ES-I3 (cell line): ENCODE results near the gene PSMC1.
"Not testable (repeated sequence)": the region's sequence is repeated elsewhere in the genome, so short reads cannot be mapped to it uniquely, and the experiment has no call there.

ENCODE experiments used
- H3K36me3 ChIP-seq: 2 replicates; pipeline ENCODE4 v1.6.1; 2013; ENCODE audit warnings: mild to moderate bottlenecking, low read length, control low read depth, moderate library complexity; ENCODE audit not compliant: insufficient read depth
- H3K4me1 ChIP-seq: 2 replicates; pipeline ENCODE4 v1.6.1; 2013; ENCODE audit warnings: mild to moderate bottlenecking, control low read depth, low read length; ENCODE audit not compliant: insufficient read depth
- H3K9ac ChIP-seq: 2 replicates; pipeline ENCODE4 v1.6.1; 2013; ENCODE audit warnings: low read depth, mild to moderate bottlenecking, low read length, moderate library complexity
- H3K9me3 ChIP-seq: 2 replicates; pipeline ENCODE4 v1.6.1; 2013; ENCODE audit warnings: mild to moderate bottlenecking, low read length, moderate library complexity; ENCODE audit not compliant: control insufficient read depth, insufficient read depth

The PSMC1 gene

DNA sequence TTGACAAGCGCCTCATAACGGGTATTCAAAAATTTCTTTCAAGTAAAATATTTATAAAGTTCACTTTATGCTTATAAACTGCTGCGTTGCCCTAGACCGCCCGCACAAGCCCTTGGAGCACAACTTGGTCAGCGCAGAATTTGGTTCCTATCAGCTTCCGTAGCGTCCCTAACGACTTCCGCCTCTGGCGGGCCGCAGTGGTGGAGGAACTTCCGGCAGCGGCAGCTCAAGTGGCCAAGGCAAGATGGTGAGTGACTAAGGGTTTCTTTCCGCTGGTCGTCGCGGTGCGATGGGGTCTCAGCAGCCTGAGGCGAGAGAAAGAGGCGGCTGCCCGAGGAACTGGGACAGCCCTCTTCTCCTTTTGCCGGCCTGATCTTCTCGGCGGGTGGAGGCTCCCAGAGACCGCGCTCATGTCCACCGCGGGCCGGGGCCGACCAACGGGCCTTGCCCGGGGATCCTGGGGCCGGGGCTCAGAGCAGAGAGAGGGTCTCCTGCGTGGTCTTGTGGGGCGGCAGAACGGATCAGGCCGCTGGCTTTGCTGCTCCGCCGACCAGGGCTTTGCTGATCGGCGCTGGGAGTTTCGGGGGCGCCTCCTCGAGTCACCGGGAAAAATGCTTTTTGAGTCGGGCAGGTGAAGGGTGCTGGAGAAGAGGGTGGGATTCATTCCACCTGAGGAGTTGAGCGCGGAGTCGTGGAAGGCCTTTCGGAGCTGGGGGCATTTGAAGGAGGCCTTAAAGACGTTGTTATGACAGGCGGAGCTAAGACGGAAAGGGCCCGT lies at the start of gene PSMC1:
TSS of gene PSMC1 (plus strand) at position 200 of the 778 bp plus-strand sequence. CDS start at position 245, 45 bp downstream.
- Histone ChIP-seq H3K4me1 (peaks cover 7% of the 10 kb centered on the region; the same call in 1 of the 2 replicates), H3K9me3 (no peaks in the 10 kb centered on the region), H3K36me3 (peaks cover 7% of the 10 kb centered on the region), H3K9ac (peak within 1 kb of the TSS; percentile 97)

GRCh38 chr14:90213099-90213748 lies 43.1 kb upstream of the PSMC1 start:
- no peak overlapping the region for H3K9ac ChIP-seq
- H3K9me3 ChIP-seq, result no peaks in the 10 kb centered on the region
- H3K36me3 ChIP-seq, result no peaks in the 10 kb centered on the region
- H3K4me1 ChIP-seq, result no peaks in the 10 kb centered on the region

- H3K9me3 ChIP-seq, result no peaks in the 10 kb centered on the region
- no peak overlapping the region for H3K9ac ChIP-seq
- H3K4me1 ChIP-seq, result no peaks in the 10 kb centered on the region
- H3K36me3 ChIP-seq, result no peaks in the 10 kb centered on the region
Observed at GRCh38 chr14:90228478-90228877, 27.9 kb upstream of the PSMC1 start.

DNA sequence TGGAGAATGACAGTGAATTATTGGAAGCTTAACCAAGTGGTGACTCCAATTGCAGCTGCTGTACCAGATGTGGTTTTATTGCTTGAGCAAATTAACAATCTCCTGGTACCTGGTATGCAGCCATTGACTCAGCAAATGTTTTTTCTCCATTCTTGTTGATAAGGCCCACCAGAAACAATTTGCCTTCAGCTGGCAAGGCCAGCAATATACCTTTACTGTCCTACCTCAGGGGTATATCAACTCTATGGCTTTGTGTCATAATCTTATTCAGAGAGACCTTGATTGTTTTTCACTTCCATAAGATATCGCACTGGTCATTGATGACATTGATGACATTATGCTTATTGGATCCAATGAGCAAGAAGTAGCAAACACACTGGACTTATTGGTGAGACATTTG lies 26.4 kb upstream of the PSMC1 start:
- not testable (repeated sequence) for H3K36me3 ChIP-seq, H3K9me3 ChIP-seq, H3K4me1 ChIP-seq, H3K9ac ChIP-seq

DNA sequence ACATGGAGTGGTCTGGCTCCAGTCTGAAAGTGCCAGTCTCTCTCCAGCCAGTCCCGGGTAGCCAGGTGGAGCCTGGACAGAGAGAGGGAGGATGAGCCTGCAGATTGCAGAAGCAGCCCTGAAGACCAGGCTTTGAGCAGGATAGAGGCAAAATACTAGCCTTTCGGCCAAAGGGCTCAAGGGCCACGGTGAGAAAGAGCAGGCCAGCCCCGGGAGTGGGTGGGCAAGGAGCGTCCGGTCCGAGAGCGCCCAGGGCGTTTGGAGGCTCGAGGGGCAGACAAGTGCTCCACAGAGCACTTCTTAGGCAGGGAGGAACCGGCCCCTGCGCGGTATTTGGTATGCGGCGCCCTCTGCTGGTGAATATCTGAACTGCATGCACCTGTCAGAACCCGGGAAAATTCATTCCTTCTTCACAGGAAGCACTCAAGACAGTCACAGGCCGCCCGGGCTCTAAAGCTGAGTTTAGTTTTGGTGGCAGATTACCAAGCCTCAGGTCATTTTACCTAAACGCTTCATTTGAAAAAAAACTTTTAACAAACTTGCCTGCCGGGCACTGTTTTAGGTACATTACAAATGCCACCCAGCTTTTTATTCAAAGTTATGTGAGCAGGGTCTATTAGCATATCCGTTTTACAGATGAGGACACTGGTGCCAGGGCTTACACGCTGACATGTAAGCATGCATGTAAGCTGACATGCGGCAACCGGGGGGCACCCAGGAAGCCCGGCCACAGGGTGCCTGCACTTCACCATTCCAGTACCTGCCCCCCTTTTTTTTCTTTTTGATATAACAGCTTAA lies 21.0 kb upstream of the PSMC1 start:
- no peaks in the 10 kb centered on the region for H3K4me1 ChIP-seq
- H3K9me3 ChIP-seq, result peaks cover 13% of the 10 kb centered on the region
- H3K9ac ChIP-seq, result no peak overlapping the region
- no peaks in the 10 kb centered on the region for H3K36me3 ChIP-seq

GRCh38 chr14:90239139-90239538 lies 17.2 kb upstream of the PSMC1 start:
- Histone ChIP-seq H3K9me3 (peaks cover 19% of the 10 kb centered on the region), H3K9ac (no peak overlapping the region), H3K4me1 (no peaks in the 10 kb centered on the region), H3K36me3 (no peaks in the 10 kb centered on the region)

GRCh38 chr14:90242444-90242843 lies 13.9 kb upstream of the PSMC1 start:
- Histone ChIP-seq H3K36me3 (no peaks in the 10 kb centered on the region), H3K9ac (no peak overlapping the region), H3K4me1 (no peaks in the 10 kb centered on the region), H3K9me3 (peaks cover 19% of the 10 kb centered on the region)

- Histone ChIP-seq H3K9ac (no peak overlapping the region), H3K9me3 (no peaks in the 10 kb centered on the region), H3K36me3 (no peaks in the 10 kb centered on the region), H3K4me1 (no peaks in the 10 kb centered on the region)
Observed at GRCh38 chr14:90246936-90247335, 9.4 kb upstream of the PSMC1 start.

- H3K9me3 ChIP-seq, H3K4me1 ChIP-seq, H3K9ac ChIP-seq, H3K36me3 ChIP-seq: not testable (repeated sequence)
Observed at GRCh38 chr14:90247441-90247840, 8.9 kb upstream of the PSMC1 start.

- Histone ChIP-seq H3K9me3 (no peaks in the 10 kb centered on the region), H3K36me3 (no peaks in the 10 kb centered on the region), H3K9ac (no peak overlapping the region), H3K4me1 (no peaks in the 10 kb centered on the region)
Observed at GRCh38 chr14:90248594-90248993, 7.8 kb upstream of the PSMC1 start.

DNA sequence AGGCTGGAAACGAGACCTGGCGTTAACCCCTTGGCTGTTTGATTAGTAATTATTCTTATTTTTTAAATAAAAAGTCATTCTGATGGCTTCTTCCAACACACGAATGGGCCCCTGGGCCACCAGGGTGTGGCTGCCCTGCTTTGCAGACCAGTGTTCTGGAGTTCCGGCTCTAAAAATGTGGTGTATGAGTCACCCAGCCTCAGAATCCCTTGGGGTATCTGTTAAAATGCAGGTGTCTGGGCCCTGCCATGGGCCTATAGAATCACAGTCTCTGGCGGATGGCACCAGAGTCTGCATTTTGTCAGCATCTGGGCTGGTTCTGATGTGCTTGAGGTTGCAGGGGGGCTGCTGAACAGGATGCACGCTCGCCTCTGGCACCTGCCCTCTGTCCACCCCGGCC lies 2.5 kb upstream of the PSMC1 start:
- Histone ChIP-seq H3K4me1 (peaks cover 7% of the 10 kb centered on the region; the same call in 1 of the 2 replicates), H3K9me3 (no peaks in the 10 kb centered on the region), H3K9ac (no peak overlapping the region)

DNA sequence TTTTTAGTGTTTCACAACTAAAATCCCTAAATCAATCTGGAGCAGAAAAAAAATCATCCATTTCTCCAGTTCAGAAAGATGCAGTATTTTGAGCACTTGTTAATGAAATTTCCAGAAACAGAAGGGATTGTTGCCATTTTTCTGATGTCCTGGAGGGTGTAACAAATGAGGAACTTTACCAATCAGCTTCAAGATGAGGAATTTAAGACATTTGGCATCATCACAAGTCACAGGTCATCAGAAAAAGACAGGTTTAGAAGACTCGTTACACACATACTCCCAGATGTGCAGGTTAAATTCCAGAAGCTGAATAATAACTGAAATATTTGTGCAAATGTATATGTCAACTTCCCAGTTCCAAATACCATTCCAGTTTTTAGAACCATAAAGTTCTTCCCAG lies 482 bp upstream of the PSMC1 start:
- H3K36me3 ChIP-seq, result peaks cover 5% of the 10 kb centered on the region; the same call in 1 of the 2 replicates

More for the DNA sequence above, 2.5 kb upstream of the PSMC1 start:
- no peaks in the 10 kb centered on the region for H3K36me3 ChIP-seq

GRCh38 chr14:90263748-90264449 lies 7.5 kb downstream of the PSMC1 start:
- Histone ChIP-seq H3K36me3 (peaks cover 32% of the 10 kb centered on the region), H3K4me1 (no peaks in the 10 kb centered on the region), H3K9ac (no peak overlapping the region), H3K9me3 (no peaks in the 10 kb centered on the region)

More for the DNA sequence above, 482 bp upstream of the PSMC1 start:
- H3K9me3 ChIP-seq, result no peaks in the 10 kb centered on the region
- peak overlapping the region; percentile 97; the same call in 1 of the 2 replicates for H3K9ac ChIP-seq
- peaks cover 7% of the 10 kb centered on the region; the same call in 1 of the 2 replicates for H3K4me1 ChIP-seq
